Astrocyte of the spinal cord (primary cell): ENCODE measurements around the gene FHL2.
A peak's percentile ranks its signal among the peaks of the same experiment; 100 is the strongest.
"Not testable (repeated sequence)": the region's sequence is repeated elsewhere in the genome, so short reads cannot be mapped to it uniquely, and the experiment has no call there.

ENCODE experiments used
- DNase-seq: peaks from one replicate; pipeline ENCODE4 v3.0.0; 2011; ENCODE audit warnings: low read depth, low spot score
- H3K4me3 ChIP-seq: 2 replicates; pipeline ENCODE4 v1.5.1; 2011; ENCODE audit warnings: low read depth, mild to moderate bottlenecking, low read length, moderate library complexity
- CTCF ChIP-seq: IDR thresholded peaks from 2 replicates; pipeline ENCODE4 v1.5.1; 2012; ENCODE audit warnings: low read depth, mild to moderate bottlenecking, low read length, inconsistent platforms
- in situ Hi-C: cut with HindIII; loops from 2 replicates; pipeline ENCODE4 v1.10.0; 2017; ENCODE audit warnings: low sequenced_read_pairs

The FHL2 gene

DNA sequence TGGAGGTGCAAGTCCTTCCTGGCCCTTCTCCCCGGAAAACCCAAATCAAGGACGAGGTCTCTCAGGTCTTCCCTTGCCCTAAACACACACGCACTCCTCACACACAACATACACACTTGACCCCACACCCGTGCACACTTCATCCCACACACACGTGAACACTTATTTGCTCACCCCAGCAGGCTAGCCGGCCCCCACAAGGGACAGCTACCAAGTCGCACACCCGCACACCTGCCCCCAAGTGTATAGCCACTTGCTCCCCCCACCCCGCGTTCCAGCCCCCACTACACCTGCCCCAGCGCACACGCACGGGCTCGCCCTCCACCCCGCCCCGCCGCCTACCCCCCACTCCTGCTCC lies 69.7 kb downstream of the FHL2 start:
- no peak for DNase-seq
- no peak for TF ChIP-seq CTCF
- in situ Hi-C loops = no loop called here
- peak overlapping the region; percentile 49 for H3K4me3 ChIP-seq

- no peak for TF ChIP-seq CTCF
- in situ Hi-C loops = no loop called here
- H3K4me3 ChIP-seq = peak overlapping the region; percentile 49
- no peak for DNase-seq
Measured at GRCh38 chr2:105328281-105329196, 70.3 kb downstream of the FHL2 start.

DNA sequence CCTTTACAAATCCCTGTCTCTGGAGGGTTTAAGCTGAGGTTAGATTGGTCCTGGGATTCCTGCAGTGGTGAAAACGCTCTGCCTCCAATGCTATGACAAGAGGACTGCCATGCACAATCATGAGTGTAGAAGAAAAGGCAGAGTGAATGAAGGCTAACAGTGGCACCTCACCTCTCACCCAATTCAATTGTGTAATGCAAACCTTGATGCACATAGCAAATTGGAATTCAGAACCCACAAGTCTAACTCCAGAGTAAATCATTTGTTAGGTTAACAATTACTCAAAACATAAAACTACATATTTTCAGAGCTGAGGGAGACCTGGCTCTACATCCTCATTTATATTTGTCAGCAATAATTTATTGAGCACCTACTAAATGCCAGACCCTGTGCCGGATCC lies 71.2 kb downstream of the FHL2 start:
- in situ Hi-C loops = no loop called here
- no peak for TF ChIP-seq CTCF
- DNase-seq = no peak
- no peak overlapping the region for H3K4me3 ChIP-seq

GRCh38 chr2:105327271-105327670 lies 71.6 kb downstream of the FHL2 start:
- DNase-seq, H3K4me3 ChIP-seq, in situ Hi-C loops: not testable (repeated sequence)

DNA sequence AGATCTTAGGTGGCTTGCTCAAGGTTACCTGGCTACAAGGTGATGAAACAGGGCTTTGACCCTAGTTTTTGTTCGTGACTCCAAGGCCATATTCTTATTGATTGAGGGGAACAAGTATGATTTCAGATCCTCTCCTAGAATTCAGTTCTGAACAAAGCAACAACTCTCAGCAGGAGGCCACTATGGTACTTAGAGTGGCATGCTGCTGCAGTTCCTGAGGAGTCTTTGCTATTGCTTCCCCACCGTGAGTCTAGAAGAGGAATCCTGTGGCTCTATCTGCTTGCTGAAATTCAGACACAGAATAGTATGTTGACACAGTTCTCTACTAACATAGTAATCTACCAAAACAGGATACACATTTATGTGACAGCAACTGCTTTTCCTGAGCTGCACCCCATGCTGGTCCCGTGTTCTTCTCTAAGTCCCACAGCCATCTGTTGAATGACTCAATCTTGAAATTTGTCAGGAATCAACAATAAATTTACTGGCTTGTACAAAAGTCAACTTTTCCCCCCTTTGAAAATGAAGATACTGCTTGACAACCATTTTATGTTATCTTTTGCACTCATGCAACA lies 73.4 kb downstream of the FHL2 start:
- no peak for TF ChIP-seq CTCF
- in situ Hi-C loops = no loop called here
- peak; percentile 64 for DNase-seq
- H3K4me3 ChIP-seq = no peak overlapping the region

DNA sequence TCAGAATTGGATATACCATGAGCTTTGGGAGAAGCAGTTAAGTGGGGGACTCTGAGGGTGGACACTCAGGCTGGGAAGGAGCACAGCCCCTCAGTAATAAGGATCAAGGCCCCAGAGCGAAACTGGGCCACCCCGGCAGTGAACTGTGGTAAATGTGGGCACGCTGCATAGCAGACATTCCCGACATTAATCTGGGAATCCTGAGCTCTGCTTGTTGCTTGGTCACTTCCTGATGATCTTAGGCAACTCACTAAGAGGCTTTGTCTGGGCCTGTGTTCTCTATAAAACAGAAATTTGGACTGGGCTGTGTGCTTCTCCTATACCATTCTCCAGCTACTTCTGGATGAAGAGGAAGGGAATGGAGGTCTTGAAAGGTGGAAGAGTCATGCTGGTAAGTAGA lies 74.1 kb downstream of the FHL2 start:
- peak; percentile 72 for DNase-seq
- no peak for TF ChIP-seq CTCF
- in situ Hi-C loops = no loop called here
- H3K4me3 ChIP-seq = no peak overlapping the region

DNA sequence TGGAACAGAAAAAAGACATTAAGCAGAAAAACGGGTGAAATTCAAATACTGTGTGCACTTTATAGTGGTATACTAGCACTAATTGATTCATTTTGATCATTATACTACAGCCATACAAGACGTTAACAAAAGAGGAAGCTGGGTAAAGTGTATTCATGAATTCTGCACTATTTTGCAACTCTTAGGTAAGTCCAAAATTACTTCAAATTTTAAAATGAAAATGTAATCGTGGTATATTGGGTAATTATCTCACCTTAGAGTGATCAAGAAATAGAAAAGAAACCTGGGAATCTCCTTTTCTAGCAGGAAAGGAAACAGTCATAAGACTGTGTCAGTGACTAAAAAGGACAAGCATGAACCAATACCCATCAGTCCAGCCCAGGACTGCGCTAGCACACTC lies 74.8 kb downstream of the FHL2 start:
- DNase-seq = no peak
- in situ Hi-C loops = no loop called here
- TF ChIP-seq CTCF = no peak
- no peak overlapping the region for H3K4me3 ChIP-seq
